Endothelial cell of umbilical vein (primary cell): ENCODE results near the gene QSOX2. TPM values are rescaled to one million over a fixed set of nuclear protein-coding genes. Genes with fewer than 3 reads are reported as not detected.

ENCODE experiments used
- BruUV-seq: library from RNA; stranded (reverse); fragments of 400-500 nt; replicated peaks from 2 replicates; lab custom pipeline; 2021; lab: Mats Ljungman, UMichigan
- CTCF ChIA-PET: fragments of 300-600, 350-600 bp; sonication (Branson Sonifier 250); formaldehyde crosslinking; loops from one replicate; lab custom pipeline; 2021; ENCODE audit warnings: antibody characterized with exemption, inconsistent platforms; lab: Charles Lee
- POLR2A ChIA-PET: fragments of 300-600, 350-600 bp; sonication (Branson Sonifier 250); formaldehyde crosslinking; loops from one replicate; lab custom pipeline; 2021; ENCODE audit warnings: antibody characterized with exemption, inconsistent platforms; lab: Charles Lee
- DNase-seq: peaks from one replicate; pipeline ENCODE4 v3.0.0-alpha.2; 2011; ENCODE audit warnings: low read depth, low spot score
- FAIRE-seq: peaks from 2 replicates; lab custom pipeline; 2011; peaks lifted over from hg19 to GRCh38; lab: Jason Lieb, UNC
- H2AFZ ChIP-seq: 2 replicates; pipeline ENCODE4 v1.6.0; 2012; ENCODE audit warnings: low read depth, low read length, control low read depth, inconsistent platforms
- H3K27ac ChIP-seq: 2 replicates; pipeline ENCODE4 v1.5.1; 2011; ENCODE audit warnings: low read depth, mild to moderate bottlenecking, control low read depth, low read length, moderate library complexity; ENCODE audit not compliant: insufficient read depth
- H3K27me3 ChIP-seq, 2 experiments: 2 replicates each; pipeline versions ENCODE4 v1.6.0 to v1.6.1; 2011; ENCODE audit warnings: low read length in 2 of 2, mixed read lengths in 1 of 2; ENCODE audit not compliant: control insufficient read depth in 2 of 2, insufficient read depth in 2 of 2
- H3K36me3 ChIP-seq, 2 experiments: 2 replicates in 1 of 2; 3 replicates in 1 of 2; pipeline ENCODE4 v1.5.1; 2011; ENCODE audit warnings: low read length in 2 of 2, mild to moderate bottlenecking in 1 of 2, moderate library complexity in 1 of 2; ENCODE audit not compliant: control insufficient read depth in 2 of 2, insufficient read depth in 2 of 2; ENCODE audit errors: extremely low read depth in 1 of 2
- H3K4me1 ChIP-seq: 3 replicates; pipeline ENCODE4 v1.5.1; 2011; ENCODE audit warnings: mild to moderate bottlenecking, low read length; ENCODE audit not compliant: control insufficient read depth, insufficient read depth; ENCODE audit errors: extremely low read depth
- H3K4me2 ChIP-seq: 2 replicates; pipeline ENCODE4 v1.6.1; 2011; ENCODE audit warnings: low read length, control low read depth, mixed read lengths; ENCODE audit not compliant: insufficient read depth
- H3K4me3 ChIP-seq, 3 experiments: fragments of 200-600 bp in 1 of 3; sonication (generic), shearing (Covaris generic) in 1 of 3; replicated peaks in 1 of 3; 2 replicates each; pipeline ENCODE4 v1.5.1; 2011 to 2016; ENCODE audit warnings: control low read depth in 3 of 3, low read length in 3 of 3, mild to moderate bottlenecking in 2 of 3, inconsistent platforms in 1 of 3, low read depth in 1 of 3, moderate library complexity in 1 of 3; ENCODE audit not compliant: insufficient read depth in 1 of 3
- H3K79me2 ChIP-seq: 2 replicates; pipeline ENCODE4 v1.6.0; 2012; ENCODE audit warnings: low read length, inconsistent platforms; ENCODE audit not compliant: control insufficient read depth, insufficient read depth
- H3K9ac ChIP-seq: replicated peaks from 2 replicates; pipeline ENCODE3; 2011; ENCODE audit warnings: low read length, control low read depth; ENCODE audit not compliant: insufficient read depth; ENCODE audit errors: extremely low read depth
- H3K9me1 ChIP-seq: replicated peaks from 3 replicates; pipeline ENCODE4 v1.6.0; 2011; ENCODE audit warnings: mild to moderate bottlenecking, low read length; ENCODE audit not compliant: control insufficient read depth, insufficient read depth; ENCODE audit errors: extremely low read depth
- H3K9me3 ChIP-seq: replicated peaks from 2 replicates; pipeline ENCODE4 v1.5.1; 2012; ENCODE audit warnings: low read length, inconsistent platforms; ENCODE audit not compliant: control insufficient read depth, insufficient read depth
- H4K20me1 ChIP-seq: replicated peaks from 2 replicates; pipeline ENCODE3; 2011; ENCODE audit warnings: mild to moderate bottlenecking, low read length; ENCODE audit not compliant: control insufficient read depth, insufficient read depth; ENCODE audit errors: extremely low read depth
- EZH2 ChIP-seq: IDR thresholded peaks from 2 replicates; pipeline ENCODE4 v1.6.1; 2012; ENCODE audit warnings: borderline replicate concordance, low read depth, mild to moderate bottlenecking, moderate library complexity, low read length, inconsistent platforms; ENCODE audit not compliant: severe bottlenecking
- FOS ChIP-seq: IDR thresholded peaks from 2 replicates; pipeline ENCODE4 v1.6.1; 2011; ENCODE audit warnings: mild to moderate bottlenecking, low read length, moderate library complexity, borderline replicate concordance; ENCODE audit not compliant: insufficient read depth
- GATA2 ChIP-seq: IDR thresholded peaks from 2 replicates; pipeline ENCODE4 v1.7.0; 2011; ENCODE audit warnings: low read depth, mild to moderate bottlenecking, moderate library complexity, mixed read lengths, low read length; ENCODE audit not compliant: insufficient read length, insufficient read depth
- JUN ChIP-seq: IDR thresholded peaks from 2 replicates; pipeline ENCODE4 v1.6.1; 2011; ENCODE audit warnings: borderline replicate concordance, low read depth; ENCODE audit not compliant: insufficient read length, insufficient read depth
- MAX ChIP-seq: IDR thresholded peaks from 2 replicates; pipeline ENCODE4 v1.6.1; 2011; ENCODE audit not compliant: insufficient read depth, insufficient read length
- MYC ChIP-seq: IDR thresholded peaks from one replicate; pipeline ENCODE4 v1.6.1; 2011; ENCODE audit warnings: mild to moderate bottlenecking, low read depth, low read length
- POLR2A ChIP-seq: IDR thresholded peaks from 2 replicates; pipeline ENCODE4 v1.6.1; 2012; ENCODE audit warnings: low read depth, mild to moderate bottlenecking, control low read depth, low read length
- POLR2AphosphoS5 ChIP-seq: IDR thresholded peaks from 2 replicates; pipeline ENCODE4 v1.6.1; 2012; ENCODE audit warnings: low read depth, mild to moderate bottlenecking, control low read depth, low read length, moderate library complexity; ENCODE audit not compliant: insufficient read depth
- dilution Hi-C: fragments of 300-500 bp; cut with MboI; formaldehyde crosslinking; loops from one replicate; pipeline ENCODE4 v1.15.0; 2019; ENCODE audit warnings: low sequenced_read_pairs; ENCODE audit not compliant: extremely low pct_ligation_motif_present
- intact Hi-C: fragments of 100-400 bp; cut with micrococcal nuclease; formaldehyde crosslinking; loops from one replicate; pipeline ENCODE4 v1.10.0; 2022
- polyA plus RNA-seq, 4 experiments: library from polyadenylated mRNA; depleted of rRNA in 3 of 4; stranded (reverse) in 3 of 4; unstranded in 1 of 4; fragments of >200 nt; gene quantifications; 2 replicates each; pipeline versions ENCODE4 v1.2.1 to v1.2.3, GENCODE V29; 2011 to 2012; ENCODE audit warnings: missing spikeins in 1 of 4
- total RNA-seq: library from RNA; stranded (reverse); gene quantifications from 2 replicates; pipeline ENCODE4 v1.2.3, GENCODE V29; 2021
- TF ChIP-seq, protein P1 (sequence below), 2 donors: IDR thresholded peaks; 1 replicate in 1 of 2; 2 replicates in 1 of 2; pipeline ENCODE4 v1.5.1; 2011; ENCODE audit warnings: low read length in 2 of 2, mild to moderate bottlenecking in 2 of 2, moderate library complexity in 2 of 2, control low read depth in 1 of 2, inconsistent platforms in 1 of 2, low read depth in 1 of 2; ENCODE audit not compliant: insufficient read depth in 1 of 2; ENCODE audit errors: extremely low read depth in 1 of 2

QSOX2 gene
- total and polyA plus RNA-seq, 2 donors (not counting 3 experiments of a cell fraction or from before 2014, with no cell fraction given), result 16.4 to 23.4 TPM

GRCh38 chr9:136244122-136244968 lies 1.3 kb downstream of the QSOX2 start:
- Histone ChIP-seq H3K4me3 (peak overlapping the region; percentile 71 to 82 (median 72)), H3K4me1 (peaks cover 9% of the 10 kb centered on the region), H3K4me2 (peak overlapping the region; percentile 94), H3K27me3 (peaks cover 0 to 6% of the 10 kb centered on the region in 2 experiments), H4K20me1 (no peaks in the 10 kb centered on the region), H3K79me2 (peaks cover 22% of the 10 kb centered on the region), H3K9ac (peak overlapping the region; percentile 35), H3K9me3 (no peaks in the 10 kb centered on the region), H2AFZ (no peak overlapping the region), H3K9me1 (no peaks in the 10 kb centered on the region), H3K27ac (no peak overlapping the region), H3K36me3 (no peaks in the 10 kb centered on the region)
- BruUV-seq, result TSS peak; percentile 51
- ChIA-PET CTCF (no interaction called here), POLR2A (no interaction called here)
- dilution Hi-C loops, result no loop called here
- intact Hi-C loops, result no loop called here
- TF ChIP-seq FOS, result no peak
- TF ChIP-seq POLR2A, result no peak
- TF ChIP-seq EZH2, result no peak
- no peak for TF ChIP-seq MYC
- no peak for TF ChIP-seq JUN
- TF ChIP-seq POLR2AphosphoS5, result no peak
- TF ChIP-seq, protein P1, sequence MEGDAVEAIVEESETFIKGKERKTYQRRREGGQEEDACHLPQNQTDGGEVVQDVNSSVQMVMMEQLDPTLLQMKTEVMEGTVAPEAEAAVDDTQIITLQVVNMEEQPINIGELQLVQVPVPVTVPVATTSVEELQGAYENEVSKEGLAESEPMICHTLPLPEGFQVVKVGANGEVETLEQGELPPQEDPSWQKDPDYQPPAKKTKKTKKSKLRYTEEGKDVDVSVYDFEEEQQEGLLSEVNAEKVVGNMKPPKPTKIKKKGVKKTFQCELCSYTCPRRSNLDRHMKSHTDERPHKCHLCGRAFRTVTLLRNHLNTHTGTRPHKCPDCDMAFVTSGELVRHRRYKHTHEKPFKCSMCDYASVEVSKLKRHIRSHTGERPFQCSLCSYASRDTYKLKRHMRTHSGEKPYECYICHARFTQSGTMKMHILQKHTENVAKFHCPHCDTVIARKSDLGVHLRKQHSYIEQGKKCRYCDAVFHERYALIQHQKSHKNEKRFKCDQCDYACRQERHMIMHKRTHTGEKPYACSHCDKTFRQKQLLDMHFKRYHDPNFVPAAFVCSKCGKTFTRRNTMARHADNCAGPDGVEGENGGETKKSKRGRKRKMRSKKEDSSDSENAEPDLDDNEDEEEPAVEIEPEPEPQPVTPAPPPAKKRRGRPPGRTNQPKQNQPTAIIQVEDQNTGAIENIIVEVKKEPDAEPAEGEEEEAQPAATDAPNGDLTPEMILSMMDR (IDR thresholded peaks at IDR 0.05; ENCODE audit: extremely low read depth in 1 of 2, insufficient read depth in 1 of 2, low read depth in 1 of 2, low read length in 2 of 2), result no peak
- no peak for TF ChIP-seq GATA2
- no peak for TF ChIP-seq MAX
- FAIRE-seq (no peak), DNase-seq (no peak)
